BJ (cell line): ENCODE results near the gene ZNF445. TPM values are rescaled to one million over a fixed set of nuclear protein-coding genes. Genes with fewer than 3 reads are reported as not detected.

Experiments used
- CTCF ChIA-PET: fragments of 350-600 bp; formaldehyde crosslinking; extraction: SDS; loops from one replicate; lab custom pipeline; 2021; ENCODE audit warnings: antibody characterized with exemption, inconsistent platforms; lab: Yijun Ruan, JAX
- POLR2A ChIA-PET: fragments of 300-600 bp; sonication (Branson Sonifier 250); formaldehyde crosslinking; extraction: SDS; loops from one replicate; lab custom pipeline; 2021; ENCODE audit warnings: antibody characterized with exemption; lab: Charles Lee
- DNase-seq: peaks from one replicate; pipeline ENCODE4 v3.0.0-alpha.2; 2011; ENCODE audit warnings: low read depth
- H3K27me3 ChIP-seq: 2 replicates; pipeline ENCODE4 v1.6.0; 2011; ENCODE audit warnings: low read length; ENCODE audit not compliant: control insufficient read depth, insufficient read depth
- H3K36me3 ChIP-seq: 2 replicates; pipeline ENCODE4 v1.5.1; 2011; ENCODE audit warnings: low read length; ENCODE audit not compliant: control insufficient read depth, insufficient read depth
- H3K4me3 ChIP-seq: 2 replicates; pipeline ENCODE4 v1.5.1; 2011; ENCODE audit warnings: low read depth, mild to moderate bottlenecking, control low read depth, low read length
- CTCF ChIP-seq: IDR thresholded peaks from 2 replicates; pipeline ENCODE4 v1.5.1; 2011; ENCODE audit warnings: low read depth, mild to moderate bottlenecking, control low read depth, inconsistent platforms, low read length, moderate library complexity; ENCODE audit not compliant: insufficient read depth
- polyA minus RNA-seq: library from RNA; depleted of rRNA, polyadenylated mRNA; stranded (reverse); fragments of >200 nt; gene quantifications from 2 replicates; pipeline ENCODE4 v1.2.3, GENCODE V29; 2011; rRNA and poly(A)+ RNA removed
- polyA plus RNA-seq: library from polyadenylated mRNA; depleted of rRNA; stranded (reverse); fragments of >200 nt; gene quantifications from 2 replicates; pipeline ENCODE4 v1.2.3, GENCODE V29; 2011; rRNA removed

ZNF445 gene
- 2.6 and 2.7 TPM in 2 replicates for polyA plus RNA-seq
- 5.4 and 7.2 TPM in 2 replicates for polyA minus RNA-seq

- no peak for TF ChIP-seq CTCF
- POLR2A ChIA-PET, result no interaction called here
- H3K27me3 ChIP-seq, result no peaks in the 10 kb centered on the region
Observed at GRCh38 chr3:44477312-44478030, at the start of gene ZNF445. TSS of gene ZNF445 (minus strand) at chr3:44477670. CDS start at chr3:44455549, 22,121 bp downstream.

GRCh38 chr3:44525060-44525459 lies 47.6 kb upstream of the ZNF445 start:
- no peaks in the 10 kb centered on the region for H3K36me3 ChIP-seq
- POLR2A ChIA-PET, result no interaction called here
- CTCF ChIA-PET, result no interaction called here

More at GRCh38 chr3:44477312-44478030, at the start of gene ZNF445:
- Histone ChIP-seq H3K4me3 (peak within 1 kb of the TSS; percentile 62), H3K36me3 (no peaks in the 10 kb centered on the region)
- peak; percentile 7 for DNase-seq
- CTCF ChIA-PET, result no interaction called here

GRCh38 chr3:44522494-44522933 lies 45.0 kb upstream of the ZNF445 start:
- TF ChIP-seq CTCF, result no peak
- Histone ChIP-seq H3K36me3 (no peaks in the 10 kb centered on the region), H3K27me3 (peaks cover 1% of the 10 kb centered on the region), H3K4me3 (no peak overlapping the region)
- DNase-seq, result no peak
- ChIA-PET POLR2A (no interaction called here), CTCF (interaction anchor here (0.7 kb wide), 1 partner anchor 200 kb away, joined by 3 read pairs; no protein-coding TSS in a partner anchor)

More at GRCh38 chr3:44525060-44525459, 47.6 kb upstream of the ZNF445 start:
- no peak for TF ChIP-seq CTCF
- H3K4me3 ChIP-seq, result no peak overlapping the region
- peaks cover 4% of the 10 kb centered on the region for H3K27me3 ChIP-seq
- no peak for DNase-seq

- peaks cover 1% of the 10 kb centered on the region for H3K27me3 ChIP-seq
- no peak for DNase-seq
- ChIA-PET POLR2A (no interaction called here), CTCF (interaction anchor here (0.9 to 1.1 kb wide), 2 partner anchors 8 to 11 kb away, joined by 3 read pairs; no protein-coding TSS in a partner anchor)
- no peak for TF ChIP-seq CTCF
- no peak overlapping the region for H3K4me3 ChIP-seq
- no peaks in the 10 kb centered on the region for H3K36me3 ChIP-seq
Observed at GRCh38 chr3:44521721-44522120, 44.3 kb upstream of the ZNF445 start.

GRCh38 chr3:44518782-44519156 lies 41.3 kb upstream of the ZNF445 start:
- Histone ChIP-seq H3K36me3 (no peaks in the 10 kb centered on the region), H3K4me3 (no peak overlapping the region), H3K27me3 (peaks cover 3% of the 10 kb centered on the region)
- CTCF ChIA-PET, result interaction anchor here (1.8 kb wide), 1 partner anchor 14 kb away, joined by 4 read pairs; no protein-coding TSS in a partner anchor
- no peak for TF ChIP-seq CTCF
- no peak for DNase-seq
- POLR2A ChIA-PET, result no interaction called here
